Astrocyte (in vitro differentiated cells and primary cell): ENCODE measurements around the gene RPS2. TPM values are rescaled to one million over a fixed set of nuclear protein-coding genes. Genes with fewer than 3 reads are reported as not detected.

Experiments
- DNase-seq: peaks from one replicate; pipeline ENCODE4 v3.0.0-alpha.2; 2010; ENCODE audit warnings: low read depth
- FAIRE-seq: peaks from 2 replicates; lab custom pipeline; 2011; peaks lifted over from hg19 to GRCh38; lab: Jason Lieb, UNC
- H2AFZ ChIP-seq: 2 replicates; pipeline ENCODE4 v1.6.0; 2012; ENCODE audit warnings: low read depth, low read length, inconsistent platforms
- H3K27ac ChIP-seq: 2 replicates; pipeline ENCODE4 v1.5.1; 2011; ENCODE audit warnings: low read depth, low read length, inconsistent platforms
- H3K27me3 ChIP-seq: 2 replicates; pipeline ENCODE4 v1.6.0; 2011; ENCODE audit warnings: low read length, inconsistent platforms; ENCODE audit not compliant: insufficient read depth
- H3K36me3 ChIP-seq: 2 replicates; pipeline ENCODE4 v1.5.1; 2011; ENCODE audit warnings: low read length, inconsistent platforms; ENCODE audit not compliant: insufficient read depth
- H3K4me1 ChIP-seq: 2 replicates; pipeline ENCODE4 v1.5.1; 2011; ENCODE audit warnings: low read length, inconsistent platforms; ENCODE audit not compliant: insufficient read depth
- H3K4me2 ChIP-seq: 2 replicates; pipeline ENCODE4 v1.6.0; 2012; ENCODE audit warnings: low read length, inconsistent platforms
- H3K4me3 ChIP-seq: 2 replicates; pipeline ENCODE4 v1.5.1; 2011; ENCODE audit warnings: low read depth, mild to moderate bottlenecking, low read length, inconsistent platforms; ENCODE audit not compliant: insufficient read depth
- H3K79me2 ChIP-seq: 2 replicates; pipeline ENCODE4 v1.6.0; 2012; ENCODE audit warnings: mild to moderate bottlenecking, low read length, inconsistent platforms; ENCODE audit not compliant: insufficient read depth
- H3K9ac ChIP-seq: 2 replicates; pipeline ENCODE4 v1.6.0; 2012; ENCODE audit warnings: mild to moderate bottlenecking, low read length, inconsistent platforms
- H3K9me3 ChIP-seq: 2 replicates; pipeline ENCODE4 v1.5.1; 2012; ENCODE audit warnings: low read depth, mild to moderate bottlenecking, low read length, inconsistent platforms; ENCODE audit not compliant: insufficient read depth
- H4K20me1 ChIP-seq: 2 replicates; pipeline ENCODE4 v1.6.0; 2012; ENCODE audit warnings: low read length, inconsistent platforms; ENCODE audit not compliant: insufficient read depth
- H3K27ac Mint-ChIP-seq: one replicate; pipeline ENCODE4 v1.8.0; 2021; ENCODE audit warnings: mild to moderate bottlenecking, mixed read lengths; ENCODE audit not compliant: unreplicated experiment
- H3K27me3 Mint-ChIP-seq: one replicate; pipeline ENCODE4 v1.8.0; 2021; ENCODE audit warnings: low read depth, mixed read lengths; ENCODE audit not compliant: unreplicated experiment
- H3K36me3 Mint-ChIP-seq: one replicate; pipeline ENCODE4 v1.8.0; 2021; ENCODE audit warnings: low read depth, mixed read lengths; ENCODE audit not compliant: unreplicated experiment
- H3K4me1 Mint-ChIP-seq: one replicate; pipeline ENCODE4 v1.8.0; 2021; ENCODE audit warnings: low read depth, mixed read lengths; ENCODE audit not compliant: unreplicated experiment
- H3K4me3 Mint-ChIP-seq: one replicate; pipeline ENCODE4 v1.8.0; 2021; ENCODE audit warnings: mild to moderate bottlenecking, moderate library complexity, mixed read lengths; ENCODE audit not compliant: unreplicated experiment
- H3K9me3 Mint-ChIP-seq: one replicate; pipeline ENCODE4 v1.8.0; 2021; ENCODE audit warnings: mild to moderate bottlenecking, mixed read lengths; ENCODE audit not compliant: unreplicated experiment
- CTCF ChIP-seq: IDR thresholded peaks from 2 replicates; pipeline ENCODE4 v1.5.1; 2011; ENCODE audit warnings: low read depth, mild to moderate bottlenecking, inconsistent platforms, low read length, moderate library complexity; ENCODE audit not compliant: insufficient read depth
- EZH2 ChIP-seq: IDR thresholded peaks from 2 replicates; pipeline ENCODE4 v1.6.1; 2012; ENCODE audit warnings: mild to moderate bottlenecking, low read length, inconsistent platforms; ENCODE audit not compliant: insufficient read depth
- total RNA-seq: library from RNA; stranded (reverse); gene quantifications from 2 replicates; pipeline ENCODE4 v1.2.1, GENCODE V29; 2021

The RPS2 gene
- total RNA-seq, 1 donor from 2014 or later = 2,534 TPM

DNA sequence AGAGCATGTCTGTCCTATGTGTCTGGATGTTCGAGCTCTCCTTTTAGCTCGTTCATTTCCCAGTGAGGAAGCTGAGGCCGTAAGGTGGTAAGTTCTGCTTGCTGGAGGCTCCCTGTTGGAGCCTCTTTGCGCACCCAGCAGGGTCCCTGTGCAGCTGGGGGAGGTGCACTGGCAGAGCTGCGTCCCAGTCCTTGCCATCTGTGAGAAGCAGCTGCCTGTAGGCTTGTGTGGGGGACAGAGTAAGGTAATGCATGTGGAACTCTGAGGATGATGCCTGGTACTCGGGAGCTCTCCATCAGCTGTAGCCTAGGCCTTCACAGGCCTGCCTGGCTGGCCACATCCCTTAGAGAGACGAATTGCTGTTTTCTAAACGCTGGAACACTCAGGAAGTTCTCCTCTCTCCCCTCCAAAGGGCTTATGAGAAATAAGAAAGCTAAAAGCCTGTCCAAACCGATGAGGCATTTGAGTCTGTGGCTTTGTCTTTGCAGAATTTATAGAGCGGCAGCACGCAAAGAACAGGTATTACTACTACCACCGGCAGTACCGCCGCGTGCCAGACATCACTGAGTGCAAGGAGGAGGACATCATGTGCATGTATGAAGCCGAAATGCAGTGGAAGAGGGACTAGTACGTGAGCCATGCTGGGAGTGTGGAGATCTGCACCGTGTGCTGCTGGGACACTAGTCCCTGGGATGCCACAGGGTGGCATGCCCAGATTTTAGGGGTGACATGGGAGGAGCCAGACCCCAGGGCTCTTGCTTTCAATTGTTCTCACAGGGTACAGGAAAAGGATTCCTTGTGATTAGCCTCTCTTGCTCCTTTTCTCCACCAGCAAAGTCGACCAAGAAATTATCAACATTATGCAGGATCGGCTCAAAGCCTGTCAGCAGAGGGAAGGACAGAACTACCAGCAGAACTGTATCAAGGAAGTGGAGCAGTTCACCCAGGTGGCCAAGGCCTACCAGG, 3.7 kb downstream of the RPS2 start:
- Histone ChIP-seq H2AFZ (no peak overlapping the region), H3K27ac (no peak overlapping the region), H3K4me3 (peak overlapping the region; percentile 91), H3K9me3 (no peaks in the 10 kb centered on the region), H4K20me1 (peaks cover 49% of the 10 kb centered on the region), H3K4me1 (peaks cover 36% of the 10 kb centered on the region), H3K27me3 (no peaks in the 10 kb centered on the region), H3K4me2 (peak overlapping the region; percentile 95), H3K9ac (peak overlapping the region; percentile 94), H3K36me3 (peaks cover 9% of the 10 kb centered on the region), H3K79me2 (peaks cover 64% of the 10 kb centered on the region)
- Mint-ChIP-seq H3K36me3 (peaks cover 20% of the 10 kb centered on the region), H3K4me3 (peak overlapping the region; percentile 95), H3K27me3 (peaks cover 2% of the 10 kb centered on the region), H3K4me1 (peaks cover 20% of the 10 kb centered on the region), H3K27ac (peak overlapping the region; percentile 88), H3K9me3 (no peaks in the 10 kb centered on the region)
- DNase-seq = peak; percentile 31
- no peak for FAIRE-seq
- TF ChIP-seq EZH2 = no peak
- TF ChIP-seq CTCF = no peak

DNA sequence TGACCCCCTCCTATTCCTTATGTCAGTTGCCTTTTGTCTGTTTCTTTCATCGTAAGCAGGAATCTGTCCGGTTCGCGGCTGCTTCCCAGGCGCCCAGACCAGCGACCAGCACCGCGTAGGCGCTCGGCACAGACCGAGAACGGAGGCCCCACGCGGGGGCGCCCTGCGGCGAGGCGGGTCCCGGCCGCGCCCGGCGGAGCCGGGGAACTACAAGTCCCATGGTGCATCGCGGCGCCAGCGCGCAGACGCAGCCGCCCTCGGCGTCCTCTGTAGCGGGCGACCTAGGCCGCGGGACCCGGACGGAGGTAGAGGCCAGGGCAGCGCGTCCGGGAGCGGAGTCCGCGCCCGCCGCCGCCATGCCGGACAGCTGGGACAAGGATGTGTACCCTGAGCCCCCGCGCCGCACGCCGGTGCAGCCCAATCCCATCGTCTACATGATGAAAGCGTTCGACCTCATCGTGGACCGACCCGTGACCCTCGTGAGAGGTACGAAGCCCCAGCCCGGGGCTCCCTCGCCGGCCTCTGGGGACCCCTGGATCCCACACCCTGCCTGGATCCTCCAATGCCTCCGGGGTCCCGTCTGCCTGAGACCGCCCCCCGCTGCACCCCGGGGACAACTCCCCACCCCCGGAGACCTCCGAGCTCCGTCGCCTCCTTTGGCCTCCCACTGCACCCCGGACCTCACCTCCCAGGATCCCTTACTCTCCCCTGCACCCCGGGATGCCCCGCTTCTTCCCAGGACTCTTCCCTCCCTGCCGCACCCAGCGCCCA, 5.2 kb downstream of the RPS2 start, which contains the start of gene NDUFB10:
NDUFB10 (plus strand) TSS at position 270 of the 771 bp plus-strand sequence; CDS start at position 357, 87 bp downstream.
- Histone ChIP-seq H3K27ac (peak within 1 kb of the TSS; percentile 70), H3K79me2 (peaks cover 50% of the 10 kb centered on the region), H3K9ac (peak within 1 kb of the TSS; percentile 94), H3K9me3 (no peaks in the 10 kb centered on the region), H3K4me1 (peaks cover 29% of the 10 kb centered on the region), H3K4me3 (peak within 1 kb of the TSS; percentile 91), H3K36me3 (peaks cover 9% of the 10 kb centered on the region), H3K27me3 (no peaks in the 10 kb centered on the region), H4K20me1 (peaks cover 42% of the 10 kb centered on the region), H2AFZ (peak within 1 kb of the TSS; percentile 74), H3K4me2 (peak within 1 kb of the TSS; percentile 95)
- H3K27ac Mint-ChIP-seq = peak within 1 kb of the TSS; percentile 88
- H3K9me3 Mint-ChIP-seq = no peaks in the 10 kb centered on the region
- H3K27me3 Mint-ChIP-seq = peaks cover 4% of the 10 kb centered on the region
- no peak for TF ChIP-seq EZH2
- TF ChIP-seq CTCF = peak; percentile 54
- peak; percentile 70 for DNase-seq
- no peak for FAIRE-seq
- peaks cover 18% of the 10 kb centered on the region for H3K36me3 Mint-ChIP-seq
- peaks cover 16% of the 10 kb centered on the region for H3K4me1 Mint-ChIP-seq
- H3K4me3 Mint-ChIP-seq = peak within 1 kb of the TSS; percentile 95
